Measurements from ENCODE around the gene TOGARAM1.

The TOGARAM1 gene

GRCh38 chr14:45103806-45104205 is 141.8 kb downstream of the TOGARAM1 start:
- DNase-seq = no peak

- no peak for DNase-seq
These were observed 142.6 kb downstream of the TOGARAM1 start for GRCh38 chr14:45104561-45104960.

- DNase-seq = no peak
These were observed 151.1 kb downstream of the TOGARAM1 start for GRCh38 chr14:45112896-45113781.

- no peak for DNase-seq
These were observed 152.3 kb downstream of the TOGARAM1 start for GRCh38 chr14:45114327-45114726.

GRCh38 chr14:45118594-45118993 is 156.6 kb downstream of the TOGARAM1 start:
- no peak for DNase-seq

- no peak for DNase-seq
These were observed 158.1 kb downstream of the TOGARAM1 start for GRCh38 chr14:45120096-45120495.

- no peak for DNase-seq
These were observed 161.3 kb downstream of the TOGARAM1 start for GRCh38 chr14:45123271-45123670.

All from activated gamma-delta T cell treated with Interleukin-2 at 50 U/mL for 16 hours (primary cell).